Suprapubic skin (tissue), 3 donors: Measurements from ENCODE around the gene RAB40C.

ENCODE experiments used
- CTCF ChIP-seq, 2 donors: fragments of 200-600 bp in 1 of 2; fragments of 450-650 bp in 1 of 2; sonication (generic) in 1 of 2; IDR thresholded peaks; one replicate each; pipeline ENCODE4 v1.5.1; 2016 to 2019; ENCODE audit warnings: antibody characterized with exemption in 2 of 2, mild to moderate bottlenecking in 1 of 2, moderate library complexity in 1 of 2
- EP300 ChIP-seq: sonication (generic); formaldehyde crosslinking; IDR thresholded peaks from one replicate; pipeline ENCODE4 v1.6.1; 2017; ENCODE audit warnings: antibody characterized with exemption
- POLR2A ChIP-seq, 2 donors: fragments of 450-650 bp; IDR thresholded peaks; one replicate each; pipeline ENCODE4 v1.6.1; 2017; ENCODE audit warnings: antibody characterized with exemption in 2 of 2, mild to moderate bottlenecking in 2 of 2, moderate library complexity in 2 of 2

- TF ChIP-seq CTCF (IDR thresholded peaks at IDR 0.05) (no peak), EP300 (no peak), POLR2A (IDR thresholded peaks at IDR 0.05) (no peak)
Observed at GRCh38 chr16:673399-673991, 83.6 kb downstream of the RAB40C start.
